Panc1 (cell line): ENCODE results near the gene ISG20L2. TPM values are rescaled to one million over a fixed set of nuclear protein-coding genes. Genes with fewer than 3 reads are reported as not detected.

Experiments
- ATAC-seq: fragments of 200-7000 bp; cut with Tn5 transposase; 2 replicates; pipeline ENCODE4 v1.9.1; 2020; ENCODE audit warnings: mild to moderate bottlenecking, moderate library complexity
- BruUV-seq: library from RNA; stranded (reverse); fragments of 400-500 nt; replicated peaks from 2 replicates; lab custom pipeline; 2021; lab: Mats Ljungman, UMichigan
- CTCF ChIA-PET: fragments of 300-600 bp; sonication (Branson Sonifier 250); formaldehyde crosslinking; loops from one replicate; lab custom pipeline; 2022; ENCODE audit warnings: antibody characterized with exemption; lab: Charles Lee
- POLR2A ChIA-PET: fragments of 300-600 bp; sonication (Branson Sonifier 250); formaldehyde crosslinking; loops from one replicate; lab custom pipeline; 2022; ENCODE audit warnings: antibody characterized with exemption; lab: Charles Lee
- DNase-seq: peaks from one replicate; pipeline ENCODE4 v3.0.0-alpha.2; 2010; ENCODE audit warnings: low read depth, low spot score
- H3K27ac ChIP-seq: 2 replicates; pipeline ENCODE4 v1.5.1; 2011; ENCODE audit warnings: mild to moderate bottlenecking, low read length, inconsistent platforms
- H3K27me3 ChIP-seq: fragments of 200-500 bp; sonication (Bioruptor generic); 2 replicates; pipeline ENCODE4 v1.6.0; 2014; ENCODE audit warnings: low read length, inconsistent platforms; ENCODE audit not compliant: control insufficient read depth, insufficient read depth
- H3K36me3 ChIP-seq: fragments of 200-500 bp; sonication (Bioruptor generic); 2 replicates; pipeline ENCODE4 v1.5.1; 2014; ENCODE audit warnings: inconsistent platforms, mild to moderate bottlenecking, low read length, moderate library complexity; ENCODE audit not compliant: control insufficient read depth, insufficient read depth
- H3K4me1 ChIP-seq: 2 replicates; pipeline ENCODE4 v1.5.1; 2011; ENCODE audit warnings: inconsistent platforms, mild to moderate bottlenecking, low read length, moderate library complexity; ENCODE audit not compliant: control insufficient read depth, insufficient read depth
- H3K4me3 ChIP-seq, 2 experiments: 2 replicates each; pipeline ENCODE4 v1.5.1; 2011 to 2012; ENCODE audit warnings: low read depth in 2 of 2, low read length in 2 of 2, mild to moderate bottlenecking in 2 of 2, inconsistent platforms in 1 of 2, moderate library complexity in 1 of 2
- H3K9me3 ChIP-seq: fragments of 200-500 bp; sonication (Bioruptor generic); 2 replicates; pipeline ENCODE4 v1.5.1; 2014; ENCODE audit warnings: low read depth, mild to moderate bottlenecking, inconsistent platforms, low read length, moderate library complexity; ENCODE audit not compliant: control insufficient read depth, insufficient read depth
- POLR2AphosphoS5 ChIP-seq: IDR thresholded peaks from 2 replicates; pipeline ENCODE4 v1.6.1; 2012; ENCODE audit warnings: mild to moderate bottlenecking, low read depth, low read length, moderate library complexity
- SIN3A ChIP-seq: IDR thresholded peaks from 2 replicates; pipeline ENCODE4 v1.6.1; 2012; ENCODE audit warnings: low read depth, mild to moderate bottlenecking, low read length, moderate library complexity, borderline replicate concordance; ENCODE audit not compliant: insufficient read depth
- TCF7L2 ChIP-seq: IDR thresholded peaks from 2 replicates; pipeline ENCODE4 v1.6.1; 2011; ENCODE audit warnings: mild to moderate bottlenecking, low read depth, low read length, inconsistent platforms
- in situ Hi-C: cut with HindIII; loops from 2 replicates; pipeline ENCODE4 v1.10.0; 2016; ENCODE audit warnings: low sequenced_read_pairs, low pct_unique_long_range_greater_than_20kb
- intact Hi-C: fragments of 100-400 bp; cut with micrococcal nuclease; formaldehyde crosslinking; loops from one replicate; pipeline ENCODE4 v1.10.0; 2022; ENCODE audit not compliant: unreplicated experiment
- total RNA-seq: library from RNA; stranded (reverse); gene quantifications from one replicate; pipeline ENCODE4 v1.2.1, GENCODE V29; 2021; ENCODE audit not compliant: unreplicated experiment
- TF ChIP-seq, protein P1 (sequence below): fragments of 450-650 bp; IDR thresholded peaks from 2 replicates; pipeline ENCODE4 v1.5.1; 2017; ENCODE audit warnings: mild to moderate bottlenecking
- TF ChIP-seq, protein P2 (sequence below), 2 experiments: IDR thresholded peaks; 2 replicates each; pipeline ENCODE4 v1.6.1; 2011 to 2012; ENCODE audit warnings: low read depth in 2 of 2, control low read depth in 1 of 2, low read length in 1 of 2, mild to moderate bottlenecking in 1 of 2, moderate library complexity in 1 of 2; ENCODE audit not compliant: insufficient read depth in 1 of 2

ISG20L2 gene
- total RNA-seq, 1 experiment from 2014 or later: 40.6 TPM

DNA sequence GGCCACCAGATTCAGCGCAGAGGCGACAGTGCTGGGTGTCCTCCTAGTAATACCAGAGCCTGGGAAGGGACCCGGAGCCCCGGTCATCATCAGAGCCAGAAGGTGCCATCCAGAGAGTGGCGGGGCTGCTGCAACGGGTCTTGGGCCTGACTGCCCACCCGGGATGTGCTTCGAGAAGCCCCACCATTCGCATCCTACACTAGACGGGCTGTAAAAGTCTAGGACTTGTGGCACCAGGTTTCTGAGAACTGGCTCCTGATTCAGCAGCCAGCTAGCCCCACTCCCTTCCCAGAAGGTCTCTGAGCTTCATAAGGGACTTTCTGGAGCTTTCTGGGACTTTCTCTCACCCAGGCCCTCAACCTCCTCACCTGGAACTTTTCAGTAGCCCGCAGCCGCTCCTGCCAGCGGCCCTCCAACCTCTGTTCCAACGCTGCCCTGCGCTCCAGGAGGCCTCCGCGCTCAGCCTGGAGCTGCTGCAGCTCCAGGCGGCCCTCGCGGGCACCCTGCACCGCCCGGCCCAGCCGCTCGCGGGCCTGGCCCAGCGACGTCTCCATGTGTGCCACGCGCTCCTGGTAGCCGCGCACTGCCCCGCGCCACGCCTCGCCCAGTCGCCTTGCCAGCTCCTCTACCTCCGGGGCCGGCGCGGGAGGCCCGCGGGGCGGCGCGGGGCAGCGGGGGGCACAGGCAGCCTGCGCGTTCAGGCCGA, 52.3 kb downstream of the ISG20L2 start:
- BruUV-seq: no TSS peak

DNA sequence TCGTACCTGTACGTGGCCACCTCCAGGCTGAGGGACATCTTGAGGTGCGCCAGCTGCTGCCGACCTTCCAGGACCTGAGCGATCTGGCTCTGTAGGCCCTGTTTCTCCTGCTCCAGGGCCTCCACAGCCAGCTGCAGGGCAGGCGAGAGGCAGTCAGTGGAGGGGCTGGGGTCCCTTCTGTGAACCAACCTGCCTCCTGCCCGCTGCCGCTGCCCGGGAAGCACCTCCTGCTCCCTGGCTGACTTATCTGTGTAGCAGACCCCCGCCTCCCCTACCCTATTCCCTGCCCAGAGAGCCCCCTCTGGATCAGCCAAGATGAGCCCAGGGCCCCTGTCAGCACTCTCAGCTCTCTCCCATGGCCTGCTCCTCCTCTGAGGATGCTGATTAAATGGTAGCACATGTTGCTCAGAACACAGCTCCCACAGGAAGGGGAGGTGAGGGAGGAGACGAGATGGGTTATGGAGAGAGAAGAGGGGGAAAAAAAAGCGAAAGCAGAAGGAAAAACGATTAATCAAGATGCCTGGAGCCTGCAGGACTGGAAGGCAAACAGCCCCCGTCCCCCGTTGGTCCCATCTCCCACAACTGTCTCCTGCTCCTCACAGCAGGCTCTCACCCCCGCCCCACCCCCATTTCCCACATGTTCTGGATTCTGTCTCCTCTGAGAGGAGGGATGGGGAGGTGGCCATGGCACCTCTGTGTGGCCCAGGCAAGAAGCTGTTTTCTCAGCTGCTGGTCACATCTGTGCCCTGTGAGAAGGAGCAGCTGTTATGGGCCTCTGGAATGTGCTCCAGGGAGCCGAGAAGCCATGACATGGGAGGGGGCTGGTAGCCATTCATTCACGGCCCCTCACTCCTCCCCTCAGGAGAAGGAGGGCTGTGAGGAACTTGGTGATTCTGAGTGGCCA, 53.1 kb downstream of the ISG20L2 start:
- BruUV-seq: no TSS peak
- CTCF ChIA-PET: interaction anchor here (1.1 to 3.6 kb wide), 5 partner anchors 11 to 48 kb away, joined by 4 to 47 read pairs (median 7); no protein-coding TSS in a partner anchor
- Histone ChIP-seq H3K36me3 (no peaks in the 10 kb centered on the region), H3K27me3 (no peaks in the 10 kb centered on the region), H3K4me3 (peak overlapping the region; percentile 37 to 57), H3K27ac (peak overlapping the region; percentile 72), H3K4me1 (peaks cover 18% of the 10 kb centered on the region), H3K9me3 (no peaks in the 10 kb centered on the region)
- DNase-seq: no peak
- ATAC-seq: 0 out of 2 replicates have a peak, but pooled peaks have one; percentile 19
- in situ Hi-C loops (no loop called here), intact Hi-C loops (no loop called here)
- TF ChIP-seq POLR2AphosphoS5 (no peak), SIN3A (no peak), TCF7L2 (no peak)
- TF ChIP-seq, protein P1, sequence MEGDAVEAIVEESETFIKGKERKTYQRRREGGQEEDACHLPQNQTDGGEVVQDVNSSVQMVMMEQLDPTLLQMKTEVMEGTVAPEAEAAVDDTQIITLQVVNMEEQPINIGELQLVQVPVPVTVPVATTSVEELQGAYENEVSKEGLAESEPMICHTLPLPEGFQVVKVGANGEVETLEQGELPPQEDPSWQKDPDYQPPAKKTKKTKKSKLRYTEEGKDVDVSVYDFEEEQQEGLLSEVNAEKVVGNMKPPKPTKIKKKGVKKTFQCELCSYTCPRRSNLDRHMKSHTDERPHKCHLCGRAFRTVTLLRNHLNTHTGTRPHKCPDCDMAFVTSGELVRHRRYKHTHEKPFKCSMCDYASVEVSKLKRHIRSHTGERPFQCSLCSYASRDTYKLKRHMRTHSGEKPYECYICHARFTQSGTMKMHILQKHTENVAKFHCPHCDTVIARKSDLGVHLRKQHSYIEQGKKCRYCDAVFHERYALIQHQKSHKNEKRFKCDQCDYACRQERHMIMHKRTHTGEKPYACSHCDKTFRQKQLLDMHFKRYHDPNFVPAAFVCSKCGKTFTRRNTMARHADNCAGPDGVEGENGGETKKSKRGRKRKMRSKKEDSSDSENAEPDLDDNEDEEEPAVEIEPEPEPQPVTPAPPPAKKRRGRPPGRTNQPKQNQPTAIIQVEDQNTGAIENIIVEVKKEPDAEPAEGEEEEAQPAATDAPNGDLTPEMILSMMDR: no peak
- TF ChIP-seq, protein P2, sequence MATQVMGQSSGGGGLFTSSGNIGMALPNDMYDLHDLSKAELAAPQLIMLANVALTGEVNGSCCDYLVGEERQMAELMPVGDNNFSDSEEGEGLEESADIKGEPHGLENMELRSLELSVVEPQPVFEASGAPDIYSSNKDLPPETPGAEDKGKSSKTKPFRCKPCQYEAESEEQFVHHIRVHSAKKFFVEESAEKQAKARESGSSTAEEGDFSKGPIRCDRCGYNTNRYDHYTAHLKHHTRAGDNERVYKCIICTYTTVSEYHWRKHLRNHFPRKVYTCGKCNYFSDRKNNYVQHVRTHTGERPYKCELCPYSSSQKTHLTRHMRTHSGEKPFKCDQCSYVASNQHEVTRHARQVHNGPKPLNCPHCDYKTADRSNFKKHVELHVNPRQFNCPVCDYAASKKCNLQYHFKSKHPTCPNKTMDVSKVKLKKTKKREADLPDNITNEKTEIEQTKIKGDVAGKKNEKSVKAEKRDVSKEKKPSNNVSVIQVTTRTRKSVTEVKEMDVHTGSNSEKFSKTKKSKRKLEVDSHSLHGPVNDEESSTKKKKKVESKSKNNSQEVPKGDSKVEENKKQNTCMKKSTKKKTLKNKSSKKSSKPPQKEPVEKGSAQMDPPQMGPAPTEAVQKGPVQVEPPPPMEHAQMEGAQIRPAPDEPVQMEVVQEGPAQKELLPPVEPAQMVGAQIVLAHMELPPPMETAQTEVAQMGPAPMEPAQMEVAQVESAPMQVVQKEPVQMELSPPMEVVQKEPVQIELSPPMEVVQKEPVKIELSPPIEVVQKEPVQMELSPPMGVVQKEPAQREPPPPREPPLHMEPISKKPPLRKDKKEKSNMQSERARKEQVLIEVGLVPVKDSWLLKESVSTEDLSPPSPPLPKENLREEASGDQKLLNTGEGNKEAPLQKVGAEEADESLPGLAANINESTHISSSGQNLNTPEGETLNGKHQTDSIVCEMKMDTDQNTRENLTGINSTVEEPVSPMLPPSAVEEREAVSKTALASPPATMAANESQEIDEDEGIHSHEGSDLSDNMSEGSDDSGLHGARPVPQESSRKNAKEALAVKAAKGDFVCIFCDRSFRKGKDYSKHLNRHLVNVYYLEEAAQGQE (IDR thresholded peaks at IDR 0.05; ENCODE audit: insufficient read depth in 1 of 2, low read depth in 2 of 2, low read length in 1 of 2): no peak
- POLR2A ChIA-PET: interaction anchor here (0.5 to 0.7 kb wide), 2 partner anchors 9 to 40 kb away, joined by 3 read pairs; no protein-coding TSS in a partner anchor

More for the DNA sequence above, 52.3 kb downstream of the ISG20L2 start:
- peak overlapping the region; percentile 37 to 57 for H3K4me3 ChIP-seq
- H3K27me3 ChIP-seq: no peaks in the 10 kb centered on the region
- ChIA-PET CTCF (interaction anchor here (0.6 to 3.6 kb wide), 12 partner anchors 8 to 191 kb away, joined by 4 to 47 read pairs (median 6); no protein-coding TSS in a partner anchor), POLR2A (interaction anchor here (0.6 to 1.0 kb wide), 4 partner anchors 17 to 85 kb away, joined by 4 to 8 read pairs (median 5); no protein-coding TSS in a partner anchor)
- in situ Hi-C loops: no loop called here
- H3K27ac ChIP-seq: peak overlapping the region; percentile 72
- intact Hi-C loops: no loop called here
- TF ChIP-seq SIN3A (no peak), TCF7L2 (no peak), POLR2AphosphoS5 (no peak)
- TF ChIP-seq, protein P2 (IDR thresholded peaks at IDR 0.05; ENCODE audit: insufficient read depth in 1 of 2, low read depth in 2 of 2, low read length in 1 of 2): no peak
- TF ChIP-seq, protein P1: no peak
- no peaks in the 10 kb centered on the region for H3K9me3 ChIP-seq
- no peaks in the 10 kb centered on the region for H3K36me3 ChIP-seq
- peaks cover 18% of the 10 kb centered on the region for H3K4me1 ChIP-seq
- DNase-seq (no peak), ATAC-seq (peak; percentile 56)
